ENCODE measurements around the gene SETD4. TPM values are rescaled to one million over a fixed set of nuclear protein-coding genes. Genes with fewer than 3 reads are reported as not detected.
"Not testable (repeated sequence)": the region's sequence is repeated elsewhere in the genome, so short reads cannot be mapped to it uniquely, and the experiment has no call there.

Gene SETD4
- total and polyA plus RNA-seq, 12 donors, result 6.7 to 13.1 (median 10.7) TPM

GRCh38 chr21:36104317-36105300 lies 44.3 kb upstream of the SETD4 start:
- intact Hi-C loops (cut with DNase I), result loop anchor here in 4 of 10 donors (5.0 to 10.0 kb wide), 5 partner anchors 32 to 147 kb away; partner anchors contain the start of genes CBR1 (in 1 of the 4) and SETD4 (in 1 of the 4)
- peak; percentile 24 to 69 (median 63) for TF ChIP-seq CTCF (IDR thresholded peaks at IDR 0.05)
- H3K27ac ChIP-seq, result no peak overlapping the region
- peaks cover 0 to 67% (median 43%) of the 10 kb centered on the region in 7 donors for H3K27me3 ChIP-seq
- no peaks in the 10 kb centered on the region for H3K36me3 ChIP-seq
- WGBS, 2 donors, result 22 to 23% methylated on average over 29 of the region's 29 CpGs
- H3K4me1 ChIP-seq, result peaks cover 0 to 11% (median 0%) of the 10 kb centered on the region in 9 donors
- peak overlapping the region in 5 of 10 donors; percentile 1 to 25 (median 14) for H3K4me3 ChIP-seq
- ATAC-seq (peak in 4 of 8 donors; percentile 39 to 61 (median 60)), DNase-seq (peak; percentile 21 to 50)
- H3K9me3 ChIP-seq, result no peaks in the 10 kb centered on the region

- peaks cover 0 to 11% (median 0%) of the 10 kb centered on the region in 9 donors for H3K4me1 ChIP-seq
- DNase-seq, result no peak
- H3K27me3 ChIP-seq, result peaks cover 0 to 79% (median 52%) of the 10 kb centered on the region in 7 donors
- ATAC-seq, result no peak
- no peak overlapping the region for H3K27ac ChIP-seq
- intact Hi-C loops (cut with DNase I), result loop anchor here in 1 of 10 donors (5.0 to 10.0 kb wide), 2 partner anchors 49 to 146 kb away; no protein-coding TSS in a partner anchor
- no peak for TF ChIP-seq CTCF (IDR thresholded peaks at IDR 0.05)
- no peaks in the 10 kb centered on the region for H3K36me3 ChIP-seq
- no peaks in the 10 kb centered on the region for H3K9me3 ChIP-seq
- no peak overlapping the region for H3K4me3 ChIP-seq
Measured at GRCh38 chr21:36103434-36103833, 43.1 kb upstream of the SETD4 start.

GRCh38 chr21:36100971-36101641 lies 40.8 kb upstream of the SETD4 start:
- no peaks in the 10 kb centered on the region for H3K36me3 ChIP-seq
- peaks cover 0 to 87% (median 49%) of the 10 kb centered on the region in 7 donors for H3K27me3 ChIP-seq
- intact Hi-C loops (cut with DNase I), result loop anchor here in 1 of 10 donors (5.0 to 10.0 kb wide), 2 partner anchors 46 to 144 kb away; no protein-coding TSS in a partner anchor
- TF ChIP-seq CTCF (IDR thresholded peaks at IDR 0.05), result no peak
- WGBS, 2 donors, result 74 to 79% methylated on average over 6 of the region's 6 CpGs
- DNase-seq, result no peak
- no peak for ATAC-seq
- H3K4me3 ChIP-seq, result no peak overlapping the region
- peaks cover 0 to 17% (median 0%) of the 10 kb centered on the region in 9 donors for H3K4me1 ChIP-seq
- H3K9me3 ChIP-seq, result no peaks in the 10 kb centered on the region
- no peak overlapping the region for H3K27ac ChIP-seq

GRCh38 chr21:36099695-36100211 lies 39.4 kb upstream of the SETD4 start:
- DNase-seq, ATAC-seq, H3K9me3 ChIP-seq, H3K36me3 ChIP-seq, H3K4me3 ChIP-seq, H3K27ac ChIP-seq: not testable (repeated sequence)
- 34 to 36% methylated on average over 13 of the region's 13 CpGs for WGBS, 2 donors
- intact Hi-C loops (cut with DNase I), result loop anchor here in 1 of 10 donors (5.0 to 10.0 kb wide), 2 partner anchors 45 to 142 kb away; no protein-coding TSS in a partner anchor
- H3K27me3 ChIP-seq, result peaks cover 0 to 77% (median 35%) of the 10 kb centered on the region in 7 donors
- H3K4me1 ChIP-seq, result peaks cover 0 to 12% (median 0%) of the 10 kb centered on the region in 9 donors

Data from heart right ventricle (tissue), 16 donors.